GM23248 (cell line): ENCODE data around the gene TNP1.

ENCODE experiments used
- EZH2 ChIP-seq: fragments of 200-600 bp; sonication (generic); IDR thresholded peaks from 2 replicates; pipeline ENCODE4 v1.6.1; 2018; ENCODE audit warnings: antibody characterized with exemption, mild to moderate bottlenecking; ENCODE audit not compliant: insufficient read depth, poor library complexity, severe bottlenecking
- EZH2phosphoT487 ChIP-seq: fragments of 200-600 bp; sonication (generic); IDR thresholded peaks from 2 replicates; pipeline ENCODE4 v1.6.1; 2018; ENCODE audit warnings: antibody characterized with exemption, moderate library complexity, mild to moderate bottlenecking, low read depth; ENCODE audit not compliant: insufficient read depth

DNA sequence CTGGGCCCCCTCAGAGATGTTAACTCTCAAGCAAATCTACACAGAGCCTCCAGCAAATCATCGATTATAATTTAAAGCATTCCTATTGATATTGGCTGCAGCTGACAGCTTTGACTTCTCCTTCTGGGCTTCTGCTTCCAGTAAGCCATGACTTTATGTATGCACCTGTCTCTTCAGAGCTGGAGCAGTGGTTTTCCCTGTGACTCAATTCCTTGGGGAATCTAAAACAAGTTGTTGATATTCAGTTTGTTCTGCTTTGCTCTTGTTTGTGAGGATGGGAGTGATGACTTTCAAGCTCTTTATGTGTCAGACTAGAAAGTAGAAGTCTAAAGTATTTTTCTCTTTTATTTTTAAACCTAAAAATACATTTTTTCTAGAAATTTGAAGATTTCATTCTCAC, 45.1 kb upstream of the TNP1 start:
- TF ChIP-seq EZH2 (no peak), EZH2phosphoT487 (no peak)
